HCT116 (cell line): ENCODE measurements around the gene RIT1. TPM values are rescaled to one million over a fixed set of nuclear protein-coding genes. Genes with fewer than 3 reads are reported as not detected.

Experiments used
- ATAC-seq: fragments of 200-7000 bp; cut with Tn5 transposase; 2 replicates; pipeline ENCODE4 v1.9.1; 2020; ENCODE audit warnings: mild to moderate bottlenecking, moderate library complexity
- BruUV-seq: library from RNA; stranded (reverse); fragments of 400-500 nt; replicated peaks from 2 replicates; lab custom pipeline; 2021; lab: Mats Ljungman, UMichigan
- CTCF ChIA-PET: fragments of 300-600 bp; sonication (Branson Sonifier 250); formaldehyde crosslinking; loops from one replicate; lab custom pipeline; 2021; ENCODE audit warnings: antibody characterized with exemption; lab: Charles Lee
- POLR2A ChIA-PET: fragments of 300-600, 350-600 bp; sonication (Branson Sonifier 250); formaldehyde crosslinking; loops from one replicate; lab custom pipeline; 2021; ENCODE audit warnings: antibody characterized with exemption; lab: Charles Lee
- RAD21 ChIA-PET, 2 experiments: fragments of 300-600 bp; sonication (Branson Sonifier 250); formaldehyde crosslinking; loops; one replicate each; lab custom pipeline; 2023; ENCODE audit warnings: low total read pairs in 2 of 2; ENCODE audit not compliant: uncharacterized antibody in 2 of 2, unreplicated experiment in 2 of 2, low non-redundant PET in 1 of 2; lab: Charles Lee
- DNase-seq: peaks from one replicate; pipeline ENCODE4 v3.0.0-alpha.2; 2010; ENCODE audit warnings: low read depth, low spot score
- H2AFZ ChIP-seq: fragments of 200-600 bp; shearing (Covaris generic), sonication (generic); 2 replicates; pipeline ENCODE4 v1.6.1; 2017; ENCODE audit warnings: low read depth, mixed run types, mixed read lengths, antibody characterized with exemption, low read length; ENCODE audit not compliant: poor library complexity, severe bottlenecking
- H3K27ac ChIP-seq: 2 replicates; pipeline ENCODE4 v1.5.1; 2012; ENCODE audit warnings: low read depth, low read length
- H3K27me3 ChIP-seq: fragments of 200-600 bp; sonication (generic); 2 replicates; pipeline ENCODE4 v1.6.1; 2016; ENCODE audit warnings: mixed run types, low read length, mixed read lengths; ENCODE audit not compliant: insufficient read depth
- H3K36me3 ChIP-seq, 2 experiments: fragments of 200-500 bp in 1 of 2; fragments of 200-600 bp in 1 of 2; sonication (Bioruptor generic) in 1 of 2; sonication (generic) in 1 of 2; 2 replicates each; pipeline versions ENCODE4 v1.5.1 to v1.6.1; 2014 to 2016; ENCODE audit warnings: low read length in 2 of 2, inconsistent platforms in 1 of 2, mixed read lengths in 1 of 2, mixed run types in 1 of 2; ENCODE audit not compliant: insufficient read depth in 2 of 2, control insufficient read depth in 1 of 2
- H3K4me1 ChIP-seq, 2 experiments: fragments of 200-600 bp in 1 of 2; sonication (generic) in 1 of 2; 2 replicates each; pipeline versions ENCODE4 v1.5.1 to v1.6.1; 2012 to 2017; ENCODE audit warnings: low read length in 2 of 2, inconsistent platforms in 1 of 2, mild to moderate bottlenecking in 1 of 2, mixed read lengths in 1 of 2, mixed run types in 1 of 2, moderate library complexity in 1 of 2; ENCODE audit not compliant: insufficient read depth in 2 of 2, control insufficient read depth in 1 of 2
- H3K4me2 ChIP-seq: fragments of 200-600 bp; sonication (generic); 2 replicates; pipeline ENCODE4 v1.6.1; 2017; ENCODE audit warnings: mixed run types, low read length, mixed read lengths
- H3K4me3 ChIP-seq, 2 experiments: fragments of 200-600 bp in 1 of 2; sonication (generic) in 1 of 2; replicated peaks in 1 of 2; 2 replicates each; pipeline ENCODE4 v1.5.1; 2011 to 2016; ENCODE audit warnings: low read length in 2 of 2, control low read depth in 1 of 2, low read depth in 1 of 2, mild to moderate bottlenecking in 1 of 2, mixed read lengths in 1 of 2, mixed run types in 1 of 2
- H3K79me2 ChIP-seq: fragments of 200-600 bp; sonication (generic); 2 replicates; pipeline ENCODE4 v1.6.1; 2017; ENCODE audit warnings: mild to moderate bottlenecking, mixed run types, low read length, moderate library complexity, mixed read lengths; ENCODE audit not compliant: insufficient read depth
- H3K9ac ChIP-seq: fragments of 200-600 bp; sonication (generic); 2 replicates; pipeline ENCODE4 v1.6.1; 2016; ENCODE audit warnings: low read length, mixed read lengths
- H3K9me2 ChIP-seq: fragments of 200-600 bp; sonication (generic), shearing (Covaris generic); 2 replicates; pipeline ENCODE4 v1.6.1; 2017; ENCODE audit warnings: mixed run types, mild to moderate bottlenecking, moderate library complexity; ENCODE audit not compliant: insufficient read depth
- H3K9me3 ChIP-seq, 2 experiments: fragments of 200-500 bp in 1 of 2; fragments of 200-600 bp in 1 of 2; sonication (Bioruptor generic) in 1 of 2; sonication (generic) in 1 of 2; 2 replicates each; pipeline ENCODE4 v1.6.1; 2014 to 2017; ENCODE audit warnings: low read length in 2 of 2, mixed read lengths in 2 of 2, inconsistent platforms in 1 of 2, low read depth in 1 of 2, mild to moderate bottlenecking in 1 of 2, mixed run types in 1 of 2, moderate library complexity in 1 of 2; ENCODE audit not compliant: control insufficient read depth in 1 of 2, insufficient read depth in 1 of 2
- H4K20me1 ChIP-seq: fragments of 200-600 bp; sonication (generic), shearing (Covaris generic); 2 replicates; pipeline ENCODE4 v1.6.1; 2017; ENCODE audit warnings: mixed run types, mild to moderate bottlenecking, moderate library complexity; ENCODE audit not compliant: insufficient read depth
- CBX3 ChIP-seq: IDR thresholded peaks from 2 replicates; pipeline ENCODE4 v1.6.1; 2012; ENCODE audit warnings: low read depth
- CEBPB ChIP-seq: IDR thresholded peaks from 2 replicates; pipeline ENCODE4 v1.6.1; 2012; ENCODE audit warnings: low read depth
- EGR1 ChIP-seq: IDR thresholded peaks from 2 replicates; pipeline ENCODE4 v1.6.1; 2012; ENCODE audit warnings: low read depth
- ELF1 ChIP-seq: IDR thresholded peaks from 2 replicates; pipeline ENCODE4 v1.6.1; 2012; ENCODE audit warnings: low read depth, borderline replicate concordance
- EZH2 ChIP-seq: fragments of 200-600 bp; sonication (generic); IDR thresholded peaks from 2 replicates; pipeline ENCODE4 v1.6.1; 2017; ENCODE audit warnings: antibody characterized with exemption, mixed run types
- EZH2phosphoT487 ChIP-seq: fragments of 200-600 bp; IDR thresholded peaks from 2 replicates; pipeline ENCODE4 v1.6.1; 2018; ENCODE audit warnings: antibody characterized with exemption, borderline replicate concordance
- FOSL1 ChIP-seq: IDR thresholded peaks from 2 replicates; pipeline ENCODE4 v1.6.1; 2012; ENCODE audit warnings: low read depth
- JUND ChIP-seq: IDR thresholded peaks from 2 replicates; pipeline ENCODE4 v1.6.1; 2012
- POLR2A ChIP-seq: IDR thresholded peaks from 2 replicates; pipeline ENCODE4 v1.7.0; 2011; ENCODE audit warnings: borderline replicate concordance; ENCODE audit not compliant: insufficient read depth, insufficient read length; ENCODE audit errors: extremely low read depth
- POLR2AphosphoS5 ChIP-seq: IDR thresholded peaks from 2 replicates; pipeline ENCODE4 v1.6.1; 2011; ENCODE audit warnings: mild to moderate bottlenecking, low read depth, low read length, moderate library complexity
- RAD21 ChIP-seq: IDR thresholded peaks from 2 replicates; pipeline ENCODE4 v1.6.1; 2012; ENCODE audit warnings: low read depth, mild to moderate bottlenecking
- SP1 ChIP-seq: IDR thresholded peaks from 2 replicates; pipeline ENCODE4 v1.6.1; 2012; ENCODE audit warnings: low read depth
- SRF ChIP-seq: IDR thresholded peaks from 2 replicates; pipeline ENCODE4 v1.6.1; 2012; ENCODE audit warnings: low read depth
- TCF7L2 ChIP-seq: IDR thresholded peaks from 2 replicates; pipeline ENCODE4 v1.7.0; 2011; ENCODE audit warnings: borderline replicate concordance, inconsistent platforms; ENCODE audit not compliant: insufficient read depth, insufficient read length; ENCODE audit errors: extremely low read depth
- ZFX ChIP-seq: fragments of 450-650 bp; IDR thresholded peaks from 2 replicates; pipeline ENCODE4 v1.6.1; 2017
- intact Hi-C: fragments of 100-400 bp; cut with micrococcal nuclease; formaldehyde crosslinking; loops from 2 replicates; pipeline ENCODE4 v1.10.0; 2022
- total RNA-seq: library from RNA; stranded (reverse); gene quantifications from one replicate; pipeline ENCODE4 v1.2.1, GENCODE V29; 2021; ENCODE audit not compliant: unreplicated experiment
- TF ChIP-seq, protein P1 (sequence below): IDR thresholded peaks from 2 replicates; pipeline ENCODE4 v1.6.1; 2011; ENCODE audit warnings: mild to moderate bottlenecking, low read length, moderate library complexity; ENCODE audit not compliant: insufficient replicate concordance; ENCODE audit errors: extremely low read depth
- TF ChIP-seq, protein P2 (sequence below): IDR thresholded peaks from 2 replicates; pipeline ENCODE4 v1.6.1; 2012
- TF ChIP-seq, protein P3 (sequence below): IDR thresholded peaks from 2 replicates; pipeline ENCODE4 v1.6.1; 2012; ENCODE audit warnings: low read depth
- TF ChIP-seq, protein P4 (sequence below), 3 experiments: fragments of 200-600 bp in 1 of 3; sonication (generic) in 1 of 3; IDR thresholded peaks in 2 of 3; conservative IDR thresholded peaks in 1 of 3; 2 replicates each; pipeline ENCODE4 v1.5.1; 2012 to 2017; ENCODE audit warnings: low read depth in 2 of 3, low read length in 2 of 3, antibody characterized with exemption in 1 of 3, borderline replicate concordance in 1 of 3, control low read depth in 1 of 3, mild to moderate bottlenecking in 1 of 3, mixed read lengths in 1 of 3, mixed run types in 1 of 3, moderate library complexity in 1 of 3; ENCODE audit not compliant: insufficient read depth in 1 of 3

Gene RIT1
- total RNA-seq, 1 experiment from 2014 or later: 10.2 TPM

DNA sequence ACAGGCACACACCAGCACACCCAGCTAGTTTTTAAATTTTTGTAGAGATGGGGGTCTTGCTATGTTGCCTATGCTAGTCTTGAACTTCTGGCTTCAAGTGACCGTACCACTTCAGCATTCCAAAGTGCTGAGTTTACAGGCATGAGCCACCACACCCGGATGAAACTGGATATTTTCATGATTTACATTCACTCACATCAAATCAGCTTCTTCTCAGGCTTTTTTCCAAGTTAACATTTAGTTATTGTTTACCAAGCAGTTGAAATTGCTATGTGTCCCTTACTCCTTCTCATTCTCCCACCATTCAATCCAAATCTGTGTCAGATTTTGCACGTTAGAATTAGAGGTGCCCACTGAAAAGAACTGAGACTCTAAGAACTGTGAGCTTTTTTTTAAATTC is 18.4 kb downstream of the RIT1 start:
- TF ChIP-seq JUND (peak; percentile 79), ELF1 (no peak), CEBPB (no peak), EGR1 (no peak), POLR2AphosphoS5 (no peak; the same call in 1 of the 2 replicates), ZFX (no peak), EZH2phosphoT487 (no peak), SRF (no peak), RAD21 (no peak), TCF7L2 (no peak), POLR2A (no peak), EZH2 (no peak), CBX3 (peak; percentile 60; the same call in 1 of the 2 replicates), FOSL1 (peak; percentile 77), SP1 (peak; percentile 52; the same call in 1 of the 2 replicates)
- TF ChIP-seq, protein P1, sequence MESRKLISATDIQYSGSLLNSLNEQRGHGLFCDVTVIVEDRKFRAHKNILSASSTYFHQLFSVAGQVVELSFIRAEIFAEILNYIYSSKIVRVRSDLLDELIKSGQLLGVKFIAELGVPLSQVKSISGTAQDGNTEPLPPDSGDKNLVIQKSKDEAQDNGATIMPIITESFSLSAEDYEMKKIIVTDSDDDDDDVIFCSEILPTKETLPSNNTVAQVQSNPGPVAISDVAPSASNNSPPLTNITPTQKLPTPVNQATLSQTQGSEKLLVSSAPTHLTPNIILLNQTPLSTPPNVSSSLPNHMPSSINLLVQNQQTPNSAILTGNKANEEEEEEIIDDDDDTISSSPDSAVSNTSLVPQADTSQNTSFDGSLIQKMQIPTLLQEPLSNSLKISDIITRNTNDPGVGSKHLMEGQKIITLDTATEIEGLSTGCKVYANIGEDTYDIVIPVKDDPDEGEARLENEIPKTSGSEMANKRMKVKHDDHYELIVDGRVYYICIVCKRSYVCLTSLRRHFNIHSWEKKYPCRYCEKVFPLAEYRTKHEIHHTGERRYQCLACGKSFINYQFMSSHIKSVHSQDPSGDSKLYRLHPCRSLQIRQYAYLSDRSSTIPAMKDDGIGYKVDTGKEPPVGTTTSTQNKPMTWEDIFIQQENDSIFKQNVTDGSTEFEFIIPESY: no peak
- TF ChIP-seq, protein P2, sequence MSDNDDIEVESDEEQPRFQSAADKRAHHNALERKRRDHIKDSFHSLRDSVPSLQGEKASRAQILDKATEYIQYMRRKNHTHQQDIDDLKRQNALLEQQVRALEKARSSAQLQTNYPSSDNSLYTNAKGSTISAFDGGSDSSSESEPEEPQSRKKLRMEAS: no peak
- TF ChIP-seq, protein P3, sequence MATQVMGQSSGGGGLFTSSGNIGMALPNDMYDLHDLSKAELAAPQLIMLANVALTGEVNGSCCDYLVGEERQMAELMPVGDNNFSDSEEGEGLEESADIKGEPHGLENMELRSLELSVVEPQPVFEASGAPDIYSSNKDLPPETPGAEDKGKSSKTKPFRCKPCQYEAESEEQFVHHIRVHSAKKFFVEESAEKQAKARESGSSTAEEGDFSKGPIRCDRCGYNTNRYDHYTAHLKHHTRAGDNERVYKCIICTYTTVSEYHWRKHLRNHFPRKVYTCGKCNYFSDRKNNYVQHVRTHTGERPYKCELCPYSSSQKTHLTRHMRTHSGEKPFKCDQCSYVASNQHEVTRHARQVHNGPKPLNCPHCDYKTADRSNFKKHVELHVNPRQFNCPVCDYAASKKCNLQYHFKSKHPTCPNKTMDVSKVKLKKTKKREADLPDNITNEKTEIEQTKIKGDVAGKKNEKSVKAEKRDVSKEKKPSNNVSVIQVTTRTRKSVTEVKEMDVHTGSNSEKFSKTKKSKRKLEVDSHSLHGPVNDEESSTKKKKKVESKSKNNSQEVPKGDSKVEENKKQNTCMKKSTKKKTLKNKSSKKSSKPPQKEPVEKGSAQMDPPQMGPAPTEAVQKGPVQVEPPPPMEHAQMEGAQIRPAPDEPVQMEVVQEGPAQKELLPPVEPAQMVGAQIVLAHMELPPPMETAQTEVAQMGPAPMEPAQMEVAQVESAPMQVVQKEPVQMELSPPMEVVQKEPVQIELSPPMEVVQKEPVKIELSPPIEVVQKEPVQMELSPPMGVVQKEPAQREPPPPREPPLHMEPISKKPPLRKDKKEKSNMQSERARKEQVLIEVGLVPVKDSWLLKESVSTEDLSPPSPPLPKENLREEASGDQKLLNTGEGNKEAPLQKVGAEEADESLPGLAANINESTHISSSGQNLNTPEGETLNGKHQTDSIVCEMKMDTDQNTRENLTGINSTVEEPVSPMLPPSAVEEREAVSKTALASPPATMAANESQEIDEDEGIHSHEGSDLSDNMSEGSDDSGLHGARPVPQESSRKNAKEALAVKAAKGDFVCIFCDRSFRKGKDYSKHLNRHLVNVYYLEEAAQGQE: no peak
- TF ChIP-seq, protein P4, sequence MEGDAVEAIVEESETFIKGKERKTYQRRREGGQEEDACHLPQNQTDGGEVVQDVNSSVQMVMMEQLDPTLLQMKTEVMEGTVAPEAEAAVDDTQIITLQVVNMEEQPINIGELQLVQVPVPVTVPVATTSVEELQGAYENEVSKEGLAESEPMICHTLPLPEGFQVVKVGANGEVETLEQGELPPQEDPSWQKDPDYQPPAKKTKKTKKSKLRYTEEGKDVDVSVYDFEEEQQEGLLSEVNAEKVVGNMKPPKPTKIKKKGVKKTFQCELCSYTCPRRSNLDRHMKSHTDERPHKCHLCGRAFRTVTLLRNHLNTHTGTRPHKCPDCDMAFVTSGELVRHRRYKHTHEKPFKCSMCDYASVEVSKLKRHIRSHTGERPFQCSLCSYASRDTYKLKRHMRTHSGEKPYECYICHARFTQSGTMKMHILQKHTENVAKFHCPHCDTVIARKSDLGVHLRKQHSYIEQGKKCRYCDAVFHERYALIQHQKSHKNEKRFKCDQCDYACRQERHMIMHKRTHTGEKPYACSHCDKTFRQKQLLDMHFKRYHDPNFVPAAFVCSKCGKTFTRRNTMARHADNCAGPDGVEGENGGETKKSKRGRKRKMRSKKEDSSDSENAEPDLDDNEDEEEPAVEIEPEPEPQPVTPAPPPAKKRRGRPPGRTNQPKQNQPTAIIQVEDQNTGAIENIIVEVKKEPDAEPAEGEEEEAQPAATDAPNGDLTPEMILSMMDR (IDR thresholded peaks at IDR 0.05 in 2 of 3, conservative IDR thresholded peaks at IDR 0.05 in 1 of 3; ENCODE audit: borderline replicate concordance in 1 of 3, insufficient read depth in 1 of 3, low read depth in 2 of 3, low read length in 2 of 3): no peak
- intact Hi-C loops: no loop called here
- no peak overlapping the region for H2AFZ ChIP-seq
- no peaks in the 10 kb centered on the region for H4K20me1 ChIP-seq
- H3K4me3 ChIP-seq: peak overlapping the region in 1 of 2 experiments; percentile 37; a peak in 2 of 4 replicates
- no peaks in the 10 kb centered on the region for H3K9me2 ChIP-seq
- H3K4me1 ChIP-seq: peaks cover 27 to 41% of the 10 kb centered on the region in 2 experiments
- ATAC-seq (peak; percentile 79), DNase-seq (peak; percentile 37)
- H3K79me2 ChIP-seq: no peaks in the 10 kb centered on the region
- peak overlapping the region; percentile 81 for H3K27ac ChIP-seq
- no peaks in the 10 kb centered on the region for H3K27me3 ChIP-seq
- H3K9me3 ChIP-seq: no peaks in the 10 kb centered on the region
- H3K36me3 ChIP-seq: peaks cover under 1 to 11% of the 10 kb centered on the region in 2 experiments; a peak in 2 of 4 replicates
- ChIA-PET POLR2A (interaction anchor here (0.6 to 1.5 kb wide), 3 partner anchors 42 to 320 kb away, joined by 3 to 8 read pairs (median 4); partner anchors contain the start of genes KHDC4 and PMF1), CTCF (interaction anchor here (1.6 kb wide), 1 partner anchor 9 kb away, joined by 3 read pairs; no protein-coding TSS in a partner anchor), RAD21 (interaction anchor here in 1 of 2 experiments (0.6 kb wide), 1 partner anchor 59 kb away, joined by 4 read pairs; no protein-coding TSS in a partner anchor)
- BruUV-seq: no TSS peak
- H3K4me2 ChIP-seq: peak overlapping the region; percentile 69
- H3K9ac ChIP-seq: peak overlapping the region; percentile 55
